ENCODE results near the gene ANGPTL8. TPM values are rescaled to one million over a fixed set of nuclear protein-coding genes. Genes with fewer than 3 reads are reported as not detected.

The ANGPTL8 gene
- total and polyA plus RNA-seq, 2 of the 13 experiments (the other 11 are each of a cell fraction or from before 2014, with no cell fraction given) = 27.3 to 243 TPM

GRCh38 chr19:11261971-11262839 is 22.8 kb downstream of the ANGPTL8 start, which contains the start of gene DOCK6 (continued):
- no peak for TF ChIP-seq HBP1 (CRISPR knock-in tag; IDR thresholded peaks at IDR 0.05; ENCODE audit: low read depth)
- no peak for TF ChIP-seq ZNF326 (CRISPR knock-in tag; IDR thresholded peaks at IDR 0.05; ENCODE audit: borderline replicate concordance)
- TF ChIP-seq PCBP1 (IDR thresholded peaks at IDR 0.05; ENCODE audit: borderline replicate concordance, low read depth, low read length) = 0 out of 2 replicates have a peak, but pooled peaks have one; percentile 22
- no peak for TF ChIP-seq AGO2 (optimal IDR thresholded peaks at IDR 0.05; ENCODE audit: low read depth, low read length)
- no peak for TF ChIP-seq FOXP4 (CRISPR knock-in tag; IDR thresholded peaks at IDR 0.05)
- TF ChIP-seq MAF1 (CRISPR knock-in tag; IDR thresholded peaks at IDR 0.05; ENCODE audit: borderline replicate concordance) = no peak
- TF ChIP-seq ZMYM2 (CRISPR knock-in tag; IDR thresholded peaks at IDR 0.05) = no peak
- TF ChIP-seq PREB (CRISPR knock-in tag; IDR thresholded peaks at IDR 0.05) = no peak
- no peak for TF ChIP-seq KAT8 (CRISPR knock-in tag; IDR thresholded peaks at IDR 0.05)
- TF ChIP-seq CCDC6 (CRISPR knock-in tag; IDR thresholded peaks at IDR 0.05) = no peak
- TF ChIP-seq ZNF33B (CRISPR knock-in tag; IDR thresholded peaks at IDR 0.05) = no peak
- TF ChIP-seq ZNF367 (CRISPR knock-in tag; IDR thresholded peaks at IDR 0.05; ENCODE audit: borderline replicate concordance) = no peak
- TF ChIP-seq ZHX1 (CRISPR knock-in tag; IDR thresholded peaks at IDR 0.05; ENCODE audit: low read depth) = no peak
- TF ChIP-seq ZNF513 (CRISPR knock-in tag; conservative IDR thresholded peaks at IDR 0.05) = no peak
- no peak for TF ChIP-seq ZXDC (CRISPR knock-in tag; IDR thresholded peaks at IDR 0.05)
- no peak for TF ChIP-seq MAFK (conservative IDR thresholded peaks at IDR 0.05 in 1 of 2, IDR thresholded peaks at IDR 0.05 in 1 of 2; ENCODE audit: low read length in 2 of 2)

Measured in HepG2 (cell line).